ENCODE results near the gene GAREM1.
"Not testable (repeated sequence)": the region's sequence is repeated elsewhere in the genome, so short reads cannot be mapped to it uniquely, and the experiment has no call there.

Gene GAREM1

DNA sequence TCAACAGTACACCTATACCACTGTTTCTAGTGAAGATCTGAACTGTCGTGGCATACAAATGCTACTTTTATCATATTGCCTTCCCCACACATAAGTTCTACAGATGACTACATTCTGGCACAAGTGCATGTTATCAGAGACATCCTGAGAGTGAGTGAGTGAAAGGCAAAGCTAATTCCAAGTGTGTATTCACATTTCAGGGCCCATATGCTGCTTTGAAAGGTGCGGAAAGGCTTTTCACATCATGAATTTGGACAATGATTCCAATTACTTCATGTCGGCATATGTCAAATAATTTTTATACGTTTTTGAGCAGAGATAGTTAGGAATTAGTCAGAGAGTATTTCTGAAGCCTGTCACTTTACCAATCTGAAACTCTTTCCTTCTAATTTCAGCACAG lies 101.7 kb downstream of the GAREM1 start:
- DNase-seq (ENCODE audit: low read depth): no peak

- DNase-seq (ENCODE audit: low read depth): no peak
Measured at GRCh38 chr18:32368170-32368569, 102.5 kb downstream of the GAREM1 start.

DNA sequence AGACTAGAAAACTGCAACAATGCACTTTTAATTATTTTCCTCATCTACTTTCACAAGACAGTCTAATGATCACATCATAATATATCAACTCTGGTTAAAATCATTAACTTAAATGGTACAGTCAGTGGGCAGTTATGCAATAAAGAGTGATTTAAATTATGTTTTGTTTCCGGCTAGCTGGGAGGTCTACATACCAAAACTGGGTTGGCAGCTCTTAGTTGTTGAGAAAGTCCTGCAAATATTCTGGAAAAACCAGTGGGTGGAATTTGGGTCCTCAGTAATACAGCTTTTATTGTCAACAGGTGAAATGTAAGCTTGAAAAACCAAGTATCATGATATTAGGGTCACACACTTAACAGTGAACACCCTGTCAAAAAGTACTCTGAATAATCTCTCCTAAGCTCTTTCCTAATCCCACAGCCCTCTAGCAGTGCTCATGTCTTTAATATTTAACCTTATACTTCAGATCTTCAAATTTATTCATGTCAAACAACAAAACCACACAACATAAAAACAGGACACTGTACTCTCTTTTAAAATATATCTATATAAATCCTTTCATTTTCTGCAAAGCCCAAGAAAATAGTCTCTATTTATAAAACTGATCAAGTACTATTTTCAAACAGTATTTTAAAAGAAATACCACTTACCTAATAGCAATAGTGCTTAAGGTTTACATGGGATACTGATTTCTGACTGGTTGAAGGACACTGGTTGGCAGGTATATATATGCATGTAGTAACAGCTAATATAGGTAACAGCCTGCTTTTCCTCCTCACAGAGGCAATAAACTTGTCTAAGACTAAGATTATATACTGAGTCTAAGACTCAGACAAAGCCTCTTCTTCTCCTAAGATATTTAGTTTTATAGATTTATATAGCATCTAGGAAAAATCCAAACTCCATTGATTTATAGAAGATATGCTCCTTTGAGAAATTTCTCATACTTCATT lies 103.8 kb downstream of the GAREM1 start:
- DNase-seq (ENCODE audit: low read depth): no peak

GRCh38 chr18:32362484-32362883 lies 108.2 kb downstream of the GAREM1 start:
- no peak for DNase-seq (ENCODE audit: low read depth)

- no peak for DNase-seq (ENCODE audit: low read depth)
Measured at GRCh38 chr18:32360682-32361345, 109.9 kb downstream of the GAREM1 start.

DNA sequence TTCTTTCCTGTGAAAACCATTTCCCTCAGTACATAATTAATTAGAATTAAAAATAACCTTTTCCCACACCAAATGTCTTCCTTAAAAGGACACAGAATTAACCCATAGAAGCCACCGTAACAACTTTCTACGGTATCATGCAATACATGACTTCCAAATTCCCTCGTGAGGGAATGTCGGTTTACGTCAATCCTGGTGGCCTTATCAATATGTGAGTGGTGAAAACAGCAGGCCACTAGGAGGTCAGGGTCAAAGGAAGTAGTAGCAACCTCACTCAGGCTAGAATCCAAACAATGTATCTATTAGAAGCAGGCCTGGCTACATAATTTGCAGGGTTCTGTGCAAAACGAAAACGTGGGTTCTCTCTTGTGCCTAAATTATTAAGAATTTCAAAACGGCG lies 112.2 kb downstream of the GAREM1 start:
- no peak for DNase-seq (ENCODE audit: low read depth)

- no peak for DNase-seq (ENCODE audit: low read depth)
Measured at GRCh38 chr18:32358075-32358474, 112.6 kb downstream of the GAREM1 start.

- no peak for DNase-seq (ENCODE audit: low read depth)
Measured at GRCh38 chr18:32355896-32356295, 114.8 kb downstream of the GAREM1 start.

- no peak for DNase-seq (ENCODE audit: low read depth)
Measured at GRCh38 chr18:32354518-32354917, 116.2 kb downstream of the GAREM1 start.

DNA sequence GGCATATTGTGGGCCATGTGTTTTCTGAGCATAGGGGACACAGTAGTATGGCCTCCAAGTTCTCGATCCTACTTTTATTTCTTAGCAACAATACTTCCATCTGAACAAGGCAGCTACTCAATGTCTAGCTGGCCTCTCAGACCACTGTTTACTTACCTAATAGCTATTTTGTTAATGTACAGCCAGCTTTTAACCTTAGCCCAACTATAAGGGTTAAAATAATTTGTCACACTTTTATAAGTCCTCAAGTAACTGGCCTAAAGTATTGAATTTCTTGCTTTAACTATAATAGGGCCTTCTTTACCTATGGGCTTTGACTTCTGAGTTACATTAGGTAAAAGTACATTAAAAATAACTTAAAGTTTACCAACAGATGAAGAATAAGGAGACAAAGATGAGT lies 117.4 kb downstream of the GAREM1 start:
- DNase-seq (ENCODE audit: low read depth): no peak

DNA sequence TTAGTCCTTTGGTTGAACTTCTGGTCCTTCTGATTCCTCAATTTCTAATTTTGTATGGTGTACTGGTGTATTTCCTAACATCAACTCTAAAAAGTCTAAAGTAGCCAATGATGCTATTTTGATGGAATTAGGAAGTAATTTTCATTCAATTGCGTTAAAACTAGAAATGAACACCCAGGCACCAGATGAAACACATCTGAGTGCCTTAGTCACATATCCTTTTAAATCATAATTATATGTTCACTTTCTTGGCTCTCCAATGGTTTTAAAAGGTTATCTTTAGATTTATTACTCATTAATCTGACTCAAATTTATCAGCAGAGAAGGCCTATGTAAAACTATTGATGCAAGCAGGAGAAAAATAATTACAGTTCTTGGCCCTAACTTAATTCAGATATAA lies 119.7 kb downstream of the GAREM1 start:
- no peak for DNase-seq (ENCODE audit: low read depth)

DNA sequence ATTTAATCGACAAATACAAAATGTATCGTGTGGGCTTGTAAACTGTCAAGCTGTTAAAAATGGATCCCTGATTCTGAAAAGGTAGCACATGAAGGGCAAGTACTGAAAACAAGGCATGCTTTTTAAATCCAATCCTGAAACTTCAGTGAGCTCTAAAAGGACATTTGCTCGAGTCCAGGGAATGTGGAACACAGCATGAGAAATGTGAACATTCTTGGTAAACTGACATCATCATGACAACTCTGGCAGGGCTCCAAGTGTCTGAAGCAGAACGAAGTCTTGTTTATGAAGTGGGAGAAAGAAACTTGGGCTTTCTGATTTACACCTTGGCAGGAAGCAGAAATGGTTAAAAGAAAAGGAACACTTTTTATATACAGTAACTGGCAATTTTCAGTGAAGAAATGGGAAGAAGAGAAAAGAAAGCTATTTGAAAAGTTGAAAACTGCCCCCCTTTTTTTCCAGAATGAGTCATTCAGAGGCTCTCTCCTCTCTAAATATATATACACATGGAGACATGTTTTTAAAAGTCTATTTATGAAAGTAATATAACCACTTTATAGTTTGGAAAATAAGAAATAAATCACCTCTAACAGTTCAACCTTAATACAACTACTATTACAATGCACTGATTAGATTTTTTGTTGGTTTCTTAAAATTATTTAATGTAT lies 120.8 kb downstream of the GAREM1 start:
- peak; percentile 36 for DNase-seq (ENCODE audit: low read depth)

DNA sequence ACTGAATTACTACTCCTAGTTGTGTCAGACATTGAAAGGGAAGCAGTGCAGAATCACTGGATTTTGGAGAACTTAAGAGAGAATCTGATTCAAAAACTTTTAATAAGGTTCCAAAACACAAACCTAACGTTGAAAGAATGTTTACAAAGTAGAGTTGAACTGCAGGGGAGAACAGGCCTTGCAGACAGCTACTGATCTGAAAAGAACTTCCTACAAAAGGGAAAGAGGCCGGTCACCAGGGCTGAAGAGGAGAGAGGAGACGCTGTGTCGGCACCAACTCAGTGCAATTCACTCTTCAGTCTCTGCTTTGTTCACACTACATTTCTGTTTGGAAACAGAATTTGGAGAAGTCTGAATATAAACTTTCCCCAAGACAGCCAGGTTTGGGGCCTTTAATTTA lies 124.0 kb downstream of the GAREM1 start:
- no peak for DNase-seq (ENCODE audit: low read depth)

- DNase-seq (ENCODE audit: low read depth): no peak
Measured at GRCh38 chr18:32343634-32344033, 127.0 kb downstream of the GAREM1 start.

- DNase-seq (ENCODE audit: low read depth): not testable (repeated sequence)
Measured at GRCh38 chr18:32341112-32341511, 129.6 kb downstream of the GAREM1 start.

DNA sequence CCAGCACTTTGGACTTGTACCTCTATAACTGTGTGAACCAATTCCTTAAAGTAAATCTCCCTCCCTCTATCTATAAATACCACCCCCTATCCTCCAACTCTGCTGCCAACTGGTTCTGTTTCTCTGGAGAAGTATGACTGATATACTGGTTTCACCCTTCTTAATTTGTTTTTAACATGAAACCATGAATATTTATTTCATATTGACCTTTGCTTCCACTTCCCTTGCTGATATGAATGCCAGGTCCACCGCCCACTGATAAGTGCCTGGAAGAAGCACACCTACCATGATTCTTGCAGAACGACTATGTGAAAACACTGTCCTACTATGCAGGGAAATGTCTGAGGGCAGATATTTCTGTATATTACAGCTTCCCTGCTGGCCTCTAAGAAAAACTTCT lies 131.6 kb downstream of the GAREM1 start:
- DNase-seq (ENCODE audit: low read depth): no peak

GRCh38 chr18:32337821-32338220 lies 132.9 kb downstream of the GAREM1 start:
- DNase-seq (ENCODE audit: low read depth): no peak

GRCh38 chr18:32337347-32337746 lies 133.3 kb downstream of the GAREM1 start:
- no peak for DNase-seq (ENCODE audit: low read depth)

DNA sequence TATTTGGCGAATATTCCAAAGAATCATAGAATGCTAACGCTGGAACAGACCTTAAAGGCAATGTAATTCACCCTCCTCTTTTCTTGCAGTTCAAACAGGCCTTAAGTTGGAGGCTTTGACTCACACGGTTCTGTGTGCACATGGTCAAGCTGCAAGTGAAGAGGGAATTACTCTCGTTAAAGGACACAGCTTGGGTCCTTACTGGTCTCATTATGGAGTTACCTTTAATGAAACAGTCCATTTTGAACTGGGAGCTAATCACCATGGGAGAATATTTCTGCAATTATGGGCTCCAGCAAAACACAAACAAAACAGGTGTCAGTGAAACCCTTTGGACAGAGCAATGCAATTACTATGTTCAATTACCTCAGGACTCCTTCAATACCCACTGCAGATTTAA lies 135.5 kb downstream of the GAREM1 start:
- DNase-seq (ENCODE audit: low read depth): no peak

DNA sequence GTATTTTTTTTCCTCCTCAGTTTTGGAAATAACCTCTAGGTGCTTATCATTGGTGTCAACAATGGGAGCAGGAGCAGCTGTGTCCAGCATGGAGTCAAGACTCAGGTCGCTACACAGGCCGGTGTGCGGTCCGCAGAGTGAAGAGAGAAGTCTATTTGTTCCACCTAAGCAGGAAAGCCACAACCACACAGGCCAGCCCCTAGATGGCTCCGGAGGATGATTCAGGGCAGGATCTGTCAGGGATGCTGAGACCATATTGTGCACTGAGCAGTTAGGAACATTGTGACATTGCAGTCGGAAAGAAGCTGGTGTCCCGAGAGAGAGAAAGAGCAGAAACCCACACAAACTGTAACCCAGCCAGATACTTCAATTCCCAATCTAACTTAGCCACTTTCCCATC lies 136.9 kb downstream of the GAREM1 start:
- DNase-seq (ENCODE audit: low read depth): no peak

- DNase-seq (ENCODE audit: low read depth): no peak
Measured at GRCh38 chr18:32332708-32333107, 138.0 kb downstream of the GAREM1 start.

- no peak for DNase-seq (ENCODE audit: low read depth)
Measured at GRCh38 chr18:32328974-32329373, 141.7 kb downstream of the GAREM1 start.

DNA sequence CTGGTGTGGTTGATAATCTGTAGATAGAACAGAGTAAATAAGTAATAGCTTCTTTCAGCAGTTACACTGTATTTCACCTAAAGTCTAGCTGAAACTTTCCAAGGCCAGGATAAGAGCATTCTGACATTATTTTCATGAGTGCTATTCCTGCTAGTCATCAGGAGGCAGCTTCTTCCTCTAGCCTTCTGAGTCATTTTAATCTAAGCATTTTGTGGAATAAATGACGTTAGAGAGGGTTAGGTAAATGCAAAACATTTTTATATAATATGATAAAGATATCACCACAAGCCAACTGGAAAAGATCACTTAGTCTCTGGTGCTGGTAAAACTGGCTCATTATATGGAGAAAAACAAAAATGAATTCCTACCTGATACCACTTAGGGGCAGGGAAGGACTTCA lies 142.3 kb downstream of the GAREM1 start:
- no peak for DNase-seq (ENCODE audit: low read depth)

All from ELR (cell line).